Measurements from ENCODE around the gene NAIF1.

- TF ChIP-seq GATA2 (IDR thresholded peaks at IDR 0.05; ENCODE audit: low read depth, low read length) (no peak), GATA3 (IDR thresholded peaks at IDR 0.05; ENCODE audit: low read depth, low read length) (no peak)
Measured at GRCh38 chr9:128084746-128085145, 17.6 kb upstream of the NAIF1 start.

All from SH-SY5Y (cell line).